Fibroblast of lung (primary cell): ENCODE results near the gene MMP20. TPM values are rescaled to one million over a fixed set of nuclear protein-coding genes. Genes with fewer than 3 reads are reported as not detected.

Experiments
- DNase-seq, 2 donors: peaks; one replicate each; pipeline versions ENCODE4 v3.0.0 to v3.0.0-alpha.2; 2010; ENCODE audit warnings: low read depth in 2 of 2
- H2AFZ ChIP-seq: 2 replicates; pipeline ENCODE4 v1.5.1; 2012; ENCODE audit warnings: low read length, control low read depth, inconsistent platforms
- H3K27ac ChIP-seq: 2 replicates; pipeline ENCODE4 v1.5.1; 2011; ENCODE audit warnings: low read length, control low read depth; ENCODE audit not compliant: insufficient read depth
- H3K27me3 ChIP-seq: 2 replicates; pipeline ENCODE4 v1.5.1; 2011; ENCODE audit warnings: mild to moderate bottlenecking, low read length; ENCODE audit not compliant: control insufficient read depth, insufficient read depth
- H3K36me3 ChIP-seq: 2 replicates; pipeline ENCODE4 v1.5.1; 2011; ENCODE audit warnings: low read length; ENCODE audit not compliant: control insufficient read depth, insufficient read depth
- H3K4me1 ChIP-seq: 2 replicates; pipeline ENCODE4 v1.5.1; 2011; ENCODE audit warnings: low read length; ENCODE audit not compliant: control insufficient read depth, insufficient read depth; ENCODE audit errors: extremely low read depth
- H3K4me2 ChIP-seq: 2 replicates; pipeline ENCODE4 v1.5.1; 2011; ENCODE audit warnings: low read length, control low read depth; ENCODE audit not compliant: insufficient read depth; ENCODE audit errors: extremely low read depth
- H3K4me3 ChIP-seq, 4 experiments: fragments of 200-600 bp in 1 of 4; sonication (generic) in 1 of 4; replicated peaks in 1 of 4; 2 replicates each; pipeline ENCODE4 v1.5.1; 2011 to 2016; ENCODE audit warnings: low read length in 4 of 4, low read depth in 3 of 4, mild to moderate bottlenecking in 3 of 4, control low read depth in 2 of 4, inconsistent platforms in 1 of 4, mixed read lengths in 1 of 4; ENCODE audit not compliant: insufficient read depth in 1 of 4; ENCODE audit errors: control extremely low read depth in 1 of 4
- H3K79me2 ChIP-seq: 2 replicates; pipeline ENCODE4 v1.5.1; 2012; ENCODE audit warnings: mild to moderate bottlenecking, low read length, inconsistent platforms; ENCODE audit not compliant: control insufficient read depth, insufficient read depth
- H3K9ac ChIP-seq: 2 replicates; pipeline ENCODE4 v1.5.1; 2011; ENCODE audit warnings: mild to moderate bottlenecking, low read length, control low read depth; ENCODE audit not compliant: insufficient read depth
- H3K9me3 ChIP-seq: 2 replicates; pipeline ENCODE4 v1.5.1; 2012; ENCODE audit warnings: low read depth, low read length; ENCODE audit not compliant: control insufficient read depth, insufficient read depth
- H4K20me1 ChIP-seq: 2 replicates; pipeline ENCODE4 v1.5.1; 2011; ENCODE audit warnings: low read length; ENCODE audit not compliant: control insufficient read depth, insufficient read depth; ENCODE audit errors: extremely low read depth
- CTCF ChIP-seq, 2 donors: IDR thresholded peaks in 1 of 2; conservative IDR thresholded peaks in 1 of 2; 1 replicate in 1 of 2; 2 replicates in 1 of 2; pipeline ENCODE4 v1.5.1; 2011 to 2012; ENCODE audit warnings: low read length in 2 of 2, control low read depth in 1 of 2, inconsistent platforms in 1 of 2, low read depth in 1 of 2, mild to moderate bottlenecking in 1 of 2
- EZH2 ChIP-seq: IDR thresholded peaks from 2 replicates; pipeline ENCODE4 v1.5.1; 2012; ENCODE audit warnings: low read length, control low read depth, mild to moderate bottlenecking; ENCODE audit errors: missing control alignments
- polyA plus RNA-seq, 2 donors: library from polyadenylated mRNA; depleted of rRNA in 1 of 2; stranded (reverse) in 1 of 2; unstranded in 1 of 2; fragments of >200 nt; gene quantifications; 2 replicates each; pipeline ENCODE4 v1.2.1, GENCODE V29; 2011 to 2012; ENCODE audit warnings: missing spikeins in 1 of 2
- total RNA-seq: library from RNA; depleted of rRNA; stranded (reverse); fragments of >200 nt; gene quantifications from 2 replicates; pipeline ENCODE4 v1.2.1, GENCODE V29; 2014

MMP20 gene
- total and polyA plus RNA-seq, 2 donors (not counting 1 experiment from before 2014, with no cell fraction given): not detected

- no peaks in the 10 kb centered on the region for H3K4me1 ChIP-seq
- H3K4me2 ChIP-seq: no peak overlapping the region
- H3K27me3 ChIP-seq: no peaks in the 10 kb centered on the region
- H3K4me3 ChIP-seq: no peak overlapping the region
- no peak overlapping the region for H2AFZ ChIP-seq
- no peaks in the 10 kb centered on the region for H3K9me3 ChIP-seq
- no peaks in the 10 kb centered on the region for H4K20me1 ChIP-seq
- H3K9ac ChIP-seq: no peak overlapping the region
- no peak overlapping the region for H3K27ac ChIP-seq
- no peak for TF ChIP-seq CTCF (conservative IDR thresholded peaks at IDR 0.05 in 1 of 2, IDR thresholded peaks at IDR 0.05 in 1 of 2; ENCODE audit: low read depth in 1 of 2, low read length in 2 of 2)
- no peak for TF ChIP-seq EZH2
- no peaks in the 10 kb centered on the region for H3K36me3 ChIP-seq
- DNase-seq: no peak
- H3K79me2 ChIP-seq: no peaks in the 10 kb centered on the region
Measured at GRCh38 chr11:102640946-102641345, 15.8 kb upstream of the MMP20 start.

DNA sequence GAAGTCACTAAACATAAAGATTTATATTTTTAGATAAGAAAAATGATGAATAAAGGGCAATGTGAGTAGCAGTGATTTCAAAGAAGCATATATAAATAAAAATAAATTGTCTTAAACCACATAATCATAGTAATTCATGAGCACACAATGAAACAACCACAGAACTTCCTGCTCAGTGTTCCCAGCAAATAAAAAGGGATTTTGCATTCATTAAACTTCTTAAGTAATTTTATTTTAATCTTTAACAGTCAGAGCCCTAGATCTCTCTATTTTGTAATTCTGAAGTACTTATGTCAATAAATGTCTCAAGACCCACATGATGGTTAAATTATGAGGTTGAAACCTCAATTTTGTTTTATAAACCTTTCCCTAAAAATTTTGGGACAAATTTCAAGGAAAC, 14.5 kb upstream of the MMP20 start:
- no peaks in the 10 kb centered on the region for H3K36me3 ChIP-seq

GRCh38 chr11:102637731-102638130, 12.6 kb upstream of the MMP20 start:
- no peaks in the 10 kb centered on the region for H3K27me3 ChIP-seq
- H3K27ac ChIP-seq: no peak overlapping the region
- TF ChIP-seq CTCF (conservative IDR thresholded peaks at IDR 0.05 in 1 of 2, IDR thresholded peaks at IDR 0.05 in 1 of 2; ENCODE audit: low read depth in 1 of 2, low read length in 2 of 2): no peak
- no peak for TF ChIP-seq EZH2
- no peak for DNase-seq
- H3K9ac ChIP-seq: no peak overlapping the region
- H3K4me3 ChIP-seq: no peak overlapping the region
- H3K4me2 ChIP-seq: no peak overlapping the region
- H3K9me3 ChIP-seq: no peaks in the 10 kb centered on the region
- no peaks in the 10 kb centered on the region for H3K79me2 ChIP-seq
- H2AFZ ChIP-seq: no peak overlapping the region
- H3K4me1 ChIP-seq: no peaks in the 10 kb centered on the region
- H3K36me3 ChIP-seq: no peaks in the 10 kb centered on the region
- H4K20me1 ChIP-seq: no peaks in the 10 kb centered on the region

More for the DNA sequence above, 14.5 kb upstream of the MMP20 start:
- no peaks in the 10 kb centered on the region for H3K27me3 ChIP-seq
- no peaks in the 10 kb centered on the region for H3K4me1 ChIP-seq
- H3K9ac ChIP-seq: no peak overlapping the region
- H3K79me2 ChIP-seq: no peaks in the 10 kb centered on the region
- H2AFZ ChIP-seq: no peak overlapping the region
- H3K9me3 ChIP-seq: no peaks in the 10 kb centered on the region
- no peak overlapping the region for H3K27ac ChIP-seq
- no peak for DNase-seq
- H4K20me1 ChIP-seq: no peaks in the 10 kb centered on the region
- H3K4me2 ChIP-seq: no peak overlapping the region
- H3K4me3 ChIP-seq: no peak overlapping the region
- no peak for TF ChIP-seq EZH2
- no peak for TF ChIP-seq CTCF (conservative IDR thresholded peaks at IDR 0.05 in 1 of 2, IDR thresholded peaks at IDR 0.05 in 1 of 2; ENCODE audit: low read depth in 1 of 2, low read length in 2 of 2)
